ENCODE results near the gene FLYWCH2.

FLYWCH2 gene

DNA sequence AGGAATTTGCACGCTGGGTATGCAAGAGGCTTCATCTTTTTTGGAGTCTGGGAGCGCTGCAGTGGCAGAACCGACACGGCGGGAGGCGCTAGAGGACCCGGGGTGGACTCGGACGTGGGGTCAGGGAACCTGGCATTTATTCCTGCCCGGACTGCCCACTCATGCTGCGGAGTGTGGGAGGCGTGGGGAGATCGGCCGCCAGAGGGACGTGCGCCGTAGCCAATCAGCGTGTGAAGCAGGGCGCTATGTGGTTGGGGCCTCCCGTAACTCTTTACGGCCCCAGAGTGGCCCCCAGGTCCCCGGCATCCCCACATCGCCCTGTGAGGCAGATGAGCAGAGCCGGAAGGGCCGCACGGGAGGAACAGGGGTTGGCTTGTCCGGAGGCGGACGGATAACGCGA is 11.2 kb downstream of the FLYWCH2 start:
- TF ChIP-seq ZFX (IDR thresholded peaks at IDR 0.05; ENCODE audit: borderline replicate concordance), result no peak
- TF ChIP-seq, protein P1, sequence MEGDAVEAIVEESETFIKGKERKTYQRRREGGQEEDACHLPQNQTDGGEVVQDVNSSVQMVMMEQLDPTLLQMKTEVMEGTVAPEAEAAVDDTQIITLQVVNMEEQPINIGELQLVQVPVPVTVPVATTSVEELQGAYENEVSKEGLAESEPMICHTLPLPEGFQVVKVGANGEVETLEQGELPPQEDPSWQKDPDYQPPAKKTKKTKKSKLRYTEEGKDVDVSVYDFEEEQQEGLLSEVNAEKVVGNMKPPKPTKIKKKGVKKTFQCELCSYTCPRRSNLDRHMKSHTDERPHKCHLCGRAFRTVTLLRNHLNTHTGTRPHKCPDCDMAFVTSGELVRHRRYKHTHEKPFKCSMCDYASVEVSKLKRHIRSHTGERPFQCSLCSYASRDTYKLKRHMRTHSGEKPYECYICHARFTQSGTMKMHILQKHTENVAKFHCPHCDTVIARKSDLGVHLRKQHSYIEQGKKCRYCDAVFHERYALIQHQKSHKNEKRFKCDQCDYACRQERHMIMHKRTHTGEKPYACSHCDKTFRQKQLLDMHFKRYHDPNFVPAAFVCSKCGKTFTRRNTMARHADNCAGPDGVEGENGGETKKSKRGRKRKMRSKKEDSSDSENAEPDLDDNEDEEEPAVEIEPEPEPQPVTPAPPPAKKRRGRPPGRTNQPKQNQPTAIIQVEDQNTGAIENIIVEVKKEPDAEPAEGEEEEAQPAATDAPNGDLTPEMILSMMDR (IDR thresholded peaks at IDR 0.05), result peak; percentile 23
- H3K27ac ChIP-seq, result no peak overlapping the region

GRCh38 chr16:2895813-2896212 is 12.8 kb downstream of the FLYWCH2 start:
- H3K27ac ChIP-seq, result no peak overlapping the region

DNA sequence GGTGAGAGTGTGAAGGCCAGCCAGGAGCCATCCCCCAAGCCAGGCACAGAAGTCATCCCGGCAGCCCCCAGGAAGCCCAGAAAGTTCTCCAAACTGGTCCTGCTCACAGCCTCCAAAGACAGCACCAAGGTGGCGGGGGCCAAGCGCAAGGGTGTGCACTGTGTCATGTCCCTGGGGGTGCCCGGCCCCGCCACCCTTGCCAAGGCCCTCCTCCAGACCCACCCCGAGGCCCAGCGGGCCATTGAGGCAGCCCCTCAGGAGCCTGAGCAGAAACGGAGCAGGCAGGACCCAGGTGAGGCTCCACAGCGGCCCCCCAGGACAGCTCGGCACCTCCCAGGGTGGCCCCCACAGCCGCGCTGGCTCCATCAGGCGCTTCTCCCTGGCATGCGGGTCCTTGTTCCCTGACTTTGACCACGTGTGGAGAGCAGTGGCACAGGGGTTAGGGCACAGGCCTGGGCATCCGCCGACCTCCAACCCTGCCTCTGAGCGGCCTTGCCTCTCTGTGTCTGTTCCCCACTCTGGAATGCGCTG is 13.5 kb downstream of the FLYWCH2 start:
- no peak for TF ChIP-seq ZFX (IDR thresholded peaks at IDR 0.05; ENCODE audit: borderline replicate concordance)
- TF ChIP-seq, protein P1 (IDR thresholded peaks at IDR 0.05), result no peak
- no peak overlapping the region for H3K27ac ChIP-seq

More at GRCh38 chr16:2895813-2896212, 12.8 kb downstream of the FLYWCH2 start:
- TF ChIP-seq, protein P1 (IDR thresholded peaks at IDR 0.05), result no peak
- no peak for TF ChIP-seq ZFX (IDR thresholded peaks at IDR 0.05; ENCODE audit: borderline replicate concordance)

- TF ChIP-seq, protein P1 (IDR thresholded peaks at IDR 0.05), result no peak
- no peak for TF ChIP-seq ZFX (IDR thresholded peaks at IDR 0.05; ENCODE audit: borderline replicate concordance)
- no peak overlapping the region for H3K27ac ChIP-seq
These were observed 14.1 kb downstream of the FLYWCH2 start for GRCh38 chr16:2897110-2897509.

DNA sequence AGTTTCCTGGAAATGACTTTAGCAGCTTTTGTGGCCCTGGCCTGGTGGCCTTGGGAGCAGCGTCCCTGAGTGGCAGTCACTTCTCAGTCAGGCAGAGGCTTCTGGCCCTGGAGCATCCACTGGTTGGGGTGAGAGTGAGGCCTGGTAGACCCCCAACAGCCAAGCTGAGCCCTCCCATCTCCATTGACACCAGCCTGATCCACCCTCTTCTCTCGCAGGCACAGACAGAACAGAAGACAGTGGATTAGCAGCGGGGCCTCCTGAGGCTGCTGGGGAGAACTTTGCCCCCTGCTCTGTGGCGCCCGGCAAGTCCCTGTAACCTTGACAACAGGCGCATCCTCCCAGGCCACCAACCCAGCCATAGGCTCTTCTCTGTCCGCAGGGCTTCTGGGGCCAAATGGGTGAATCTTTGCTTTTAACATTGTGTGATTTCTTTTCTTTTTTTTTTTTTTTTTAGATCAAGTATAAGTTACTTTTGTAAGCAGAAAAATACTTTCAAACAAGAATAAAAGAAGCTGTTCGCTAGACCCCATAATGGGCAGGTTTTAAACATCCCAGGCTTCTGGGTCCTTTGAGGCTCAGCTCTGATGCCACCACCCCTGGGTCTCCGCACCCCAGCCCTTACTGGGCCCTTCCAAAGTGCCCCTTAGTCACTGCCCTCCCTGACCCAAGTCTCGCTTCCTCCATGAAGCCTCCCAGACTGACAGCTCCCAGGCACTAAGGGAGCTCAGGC is 16.0 kb downstream of the FLYWCH2 start:
- no peak for TF ChIP-seq ZFX (IDR thresholded peaks at IDR 0.05; ENCODE audit: borderline replicate concordance)
- TF ChIP-seq, protein P1 (IDR thresholded peaks at IDR 0.05), result no peak
- H3K27ac ChIP-seq, result no peak overlapping the region

- TF ChIP-seq ZFX (IDR thresholded peaks at IDR 0.05; ENCODE audit: borderline replicate concordance), result no peak
- TF ChIP-seq, protein P1 (IDR thresholded peaks at IDR 0.05), result no peak
- no peak overlapping the region for H3K27ac ChIP-seq
These were observed 16.6 kb downstream of the FLYWCH2 start for GRCh38 chr16:2899564-2900072.

DNA sequence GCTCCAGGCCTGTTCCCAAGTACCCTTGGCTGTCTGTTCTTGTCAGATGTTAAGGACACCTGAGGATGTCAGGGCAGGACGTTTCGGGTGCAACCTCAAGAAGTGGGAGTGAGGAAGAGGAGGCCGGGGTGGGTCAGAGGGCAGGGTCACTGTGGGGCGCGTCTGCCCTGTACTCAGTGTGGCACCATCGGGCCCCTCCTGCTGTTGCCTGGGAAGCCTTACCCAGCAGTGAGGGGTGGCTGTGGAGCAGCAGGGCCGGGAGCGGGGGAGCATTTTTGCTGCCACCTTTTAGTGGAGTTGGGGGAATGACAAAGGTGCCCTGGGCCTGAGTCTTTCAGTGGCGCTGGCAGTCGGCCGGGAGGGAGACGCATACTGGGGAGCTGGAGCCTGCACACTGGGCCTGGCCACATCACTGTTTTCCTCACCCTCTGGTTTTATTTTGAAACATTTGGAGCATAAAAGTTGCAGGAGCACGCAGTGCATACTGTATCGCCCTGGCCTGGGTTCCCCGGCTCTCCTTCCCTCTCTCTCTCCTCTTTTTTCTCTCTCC is 17.6 kb downstream of the FLYWCH2 start:
- H3K27ac ChIP-seq, result no peak overlapping the region
- TF ChIP-seq, protein P1 (IDR thresholded peaks at IDR 0.05), result no peak
- no peak for TF ChIP-seq ZFX (IDR thresholded peaks at IDR 0.05; ENCODE audit: borderline replicate concordance)
